GM12873 (cell line): ENCODE data around the gene PALM.

Experiments used
- CTCF ChIP-seq: IDR thresholded peaks from 2 replicates; pipeline ENCODE4 v1.5.1; 2012; ENCODE audit warnings: low read depth, mild to moderate bottlenecking, moderate library complexity, low read length, control low read depth; ENCODE audit not compliant: insufficient read depth; ENCODE audit errors: missing control alignments

The PALM gene

GRCh38 chr19:768424-768823, 59.7 kb downstream of the PALM start:
- TF ChIP-seq CTCF: no peak

GRCh38 chr19:769616-770015, 60.9 kb downstream of the PALM start:
- TF ChIP-seq CTCF: no peak

GRCh38 chr19:771332-771785, 62.6 kb downstream of the PALM start:
- peak; percentile 66 for TF ChIP-seq CTCF

GRCh38 chr19:772063-772462, 63.3 kb downstream of the PALM start:
- no peak for TF ChIP-seq CTCF

- TF ChIP-seq CTCF: no peak
Measured at GRCh38 chr19:772730-773436, 64.1 kb downstream of the PALM start.

GRCh38 chr19:776549-776948, 67.8 kb downstream of the PALM start:
- no peak for TF ChIP-seq CTCF

- TF ChIP-seq CTCF: no peak
Measured at GRCh38 chr19:778910-779653, 70.3 kb downstream of the PALM start.
